Neural progenitor cell (in vitro differentiated cells): Measurements from ENCODE around the gene SLC25A1. TPM values are rescaled to one million over a fixed set of nuclear protein-coding genes. Genes with fewer than 3 reads are reported as not detected.

Experiments used
- DNase-seq: peaks from one replicate; pipeline ENCODE4 v3.0.0-alpha.2; 2016; ENCODE audit warnings: low spot score
- H2AFZ ChIP-seq: fragments of 200-600 bp; sonication (generic); replicated peaks from 2 replicates; pipeline ENCODE4 v1.6.1; 2016; ENCODE audit warnings: antibody characterized with exemption
- H3F3A ChIP-seq: fragments of 200-600 bp; sonication (generic); 2 replicates; pipeline ENCODE4 v1.6.1; 2016; ENCODE audit warnings: antibody characterized with exemption, low read depth
- H3K27ac ChIP-seq: fragments of 200-600 bp; sonication (generic); 2 replicates; pipeline ENCODE4 v1.5.1; 2016; ENCODE audit warnings: mild to moderate bottlenecking
- H3K27me3 ChIP-seq: fragments of 200-600 bp; sonication (generic); 2 replicates; pipeline ENCODE4 v1.6.1; 2016; ENCODE audit warnings: mild to moderate bottlenecking, moderate library complexity
- H3K36me3 ChIP-seq: fragments of 200-600 bp; sonication (generic); 2 replicates; pipeline ENCODE4 v1.5.1; 2016
- H3K4me1 ChIP-seq: fragments of 200-600 bp; sonication (generic); 2 replicates; pipeline ENCODE4 v1.6.1; 2016; ENCODE audit warnings: mixed run types
- H3K4me2 ChIP-seq: fragments of 200-600 bp; sonication (generic); 2 replicates; pipeline ENCODE4 v1.6.1; 2016
- H3K4me3 ChIP-seq: fragments of 200-600 bp; sonication (generic); 2 replicates; pipeline ENCODE4 v1.5.1; 2016
- H3K79me2 ChIP-seq: fragments of 200-600 bp; sonication (generic); 2 replicates; pipeline ENCODE4 v1.6.1; 2016; ENCODE audit warnings: low read depth
- H3K9ac ChIP-seq: fragments of 200-600 bp; sonication (generic); 2 replicates; pipeline ENCODE4 v1.6.1; 2016
- H3K9me3 ChIP-seq: fragments of 200-600 bp; sonication (generic); 2 replicates; pipeline ENCODE4 v1.5.1; 2016; ENCODE audit warnings: low read depth
- H4K20me1 ChIP-seq: fragments of 200-600 bp; sonication (generic); 2 replicates; pipeline ENCODE4 v1.6.1; 2016; ENCODE audit warnings: low read depth
- H3K27ac Mint-ChIP-seq: 3 replicates; pipeline ENCODE4 v1.8.0; 2021; ENCODE audit warnings: mixed read lengths
- H3K27me3 Mint-ChIP-seq: 2 replicates; pipeline ENCODE4 v1.8.0; 2022; ENCODE audit warnings: low read depth, mild to moderate bottlenecking, inconsistent platforms, moderate library complexity, mixed read lengths; ENCODE audit not compliant: insufficient read depth
- H3K36me3 Mint-ChIP-seq: 3 replicates; pipeline ENCODE4 v1.8.0; 2021; ENCODE audit warnings: mixed read lengths
- H3K4me1 Mint-ChIP-seq: 3 replicates; pipeline ENCODE4 v1.8.0; 2021; ENCODE audit warnings: mixed read lengths
- H3K4me3 Mint-ChIP-seq: 3 replicates; pipeline ENCODE4 v1.8.0; 2021; ENCODE audit warnings: mild to moderate bottlenecking, moderate library complexity, mixed read lengths
- H3K9me3 Mint-ChIP-seq: 3 replicates; pipeline ENCODE4 v1.8.0; 2020; ENCODE audit warnings: mixed read lengths
- EZH2 ChIP-seq: fragments of 200-600 bp; sonication (generic); IDR thresholded peaks from 2 replicates; pipeline ENCODE4 v1.6.1; 2017; ENCODE audit warnings: antibody characterized with exemption, mild to moderate bottlenecking, moderate library complexity
- EZH2phosphoT487 ChIP-seq: fragments of 200-600 bp; sonication (generic); IDR thresholded peaks from 2 replicates; pipeline ENCODE4 v1.6.1; 2017; ENCODE audit warnings: antibody characterized with exemption
- total RNA-seq: library from RNA; depleted of rRNA; stranded (reverse); fragments of >200 nt; gene quantifications from 2 replicates; pipeline ENCODE4 v1.2.3, GENCODE V29; 2015; ENCODE audit warnings: low replicate concordance
- TF ChIP-seq, protein P1 (sequence below): fragments of 200-600 bp; sonication (generic); IDR thresholded peaks from 2 replicates; pipeline ENCODE4 v1.5.1; 2017; ENCODE audit warnings: antibody characterized with exemption, mild to moderate bottlenecking

The SLC25A1 gene
- total RNA-seq, 1 donor from 2014 or later, result 28.6 TPM

DNA sequence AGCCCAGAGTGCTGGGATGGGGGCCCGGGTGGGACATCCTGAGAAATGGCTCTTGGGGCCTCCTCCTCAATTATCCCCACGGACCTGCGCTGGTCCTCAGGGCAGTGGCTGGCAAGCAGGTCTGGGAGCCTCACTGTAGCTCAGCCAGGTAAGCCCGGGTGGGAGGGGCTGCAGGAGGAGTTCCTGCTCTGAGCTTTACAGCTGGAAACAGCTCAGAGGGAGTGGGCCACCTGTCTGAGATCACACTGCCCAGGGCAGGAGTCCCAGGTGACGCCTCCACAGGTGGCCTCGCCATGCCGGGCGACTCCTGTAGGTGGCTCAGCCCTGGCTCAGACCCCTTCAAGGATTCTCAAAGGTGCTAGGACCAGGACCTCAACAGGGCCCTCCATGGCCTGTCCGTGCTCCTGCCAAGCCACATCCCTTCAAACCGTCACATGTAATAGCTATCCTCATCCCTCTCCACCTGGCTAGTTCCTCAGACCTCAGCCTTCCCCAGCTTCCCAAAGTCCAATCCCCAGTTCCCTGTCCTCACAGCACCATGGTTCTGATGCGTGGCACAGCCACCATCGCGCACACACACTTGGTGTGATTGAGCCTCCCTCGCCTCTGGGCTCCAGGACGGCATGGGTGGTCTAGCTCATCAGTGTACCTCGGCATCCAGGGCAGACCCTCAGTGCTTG lies 51.1 kb downstream of the SLC25A1 start:
- Histone ChIP-seq H3K9ac (no peak overlapping the region), H3K4me3 (no peak overlapping the region), H3K27ac (no peak overlapping the region), H3K79me2 (no peaks in the 10 kb centered on the region), H3K9me3 (no peaks in the 10 kb centered on the region), H3F3A (peaks cover 7% of the 10 kb centered on the region), H2AFZ (no peak overlapping the region), H3K27me3 (no peaks in the 10 kb centered on the region), H4K20me1 (no peaks in the 10 kb centered on the region), H3K4me2 (no peak overlapping the region), H3K36me3 (no peaks in the 10 kb centered on the region), H3K4me1 (no peaks in the 10 kb centered on the region)
- peaks cover 8% of the 10 kb centered on the region for H3K27me3 Mint-ChIP-seq
- no peak overlapping the region for H3K4me3 Mint-ChIP-seq
- no peak for DNase-seq
- TF ChIP-seq EZH2 (no peak), EZH2phosphoT487 (no peak)
- TF ChIP-seq, protein P1, sequence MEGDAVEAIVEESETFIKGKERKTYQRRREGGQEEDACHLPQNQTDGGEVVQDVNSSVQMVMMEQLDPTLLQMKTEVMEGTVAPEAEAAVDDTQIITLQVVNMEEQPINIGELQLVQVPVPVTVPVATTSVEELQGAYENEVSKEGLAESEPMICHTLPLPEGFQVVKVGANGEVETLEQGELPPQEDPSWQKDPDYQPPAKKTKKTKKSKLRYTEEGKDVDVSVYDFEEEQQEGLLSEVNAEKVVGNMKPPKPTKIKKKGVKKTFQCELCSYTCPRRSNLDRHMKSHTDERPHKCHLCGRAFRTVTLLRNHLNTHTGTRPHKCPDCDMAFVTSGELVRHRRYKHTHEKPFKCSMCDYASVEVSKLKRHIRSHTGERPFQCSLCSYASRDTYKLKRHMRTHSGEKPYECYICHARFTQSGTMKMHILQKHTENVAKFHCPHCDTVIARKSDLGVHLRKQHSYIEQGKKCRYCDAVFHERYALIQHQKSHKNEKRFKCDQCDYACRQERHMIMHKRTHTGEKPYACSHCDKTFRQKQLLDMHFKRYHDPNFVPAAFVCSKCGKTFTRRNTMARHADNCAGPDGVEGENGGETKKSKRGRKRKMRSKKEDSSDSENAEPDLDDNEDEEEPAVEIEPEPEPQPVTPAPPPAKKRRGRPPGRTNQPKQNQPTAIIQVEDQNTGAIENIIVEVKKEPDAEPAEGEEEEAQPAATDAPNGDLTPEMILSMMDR, result no peak
- no peak overlapping the region for H3K27ac Mint-ChIP-seq
- H3K4me1 Mint-ChIP-seq, result peaks cover 7% of the 10 kb centered on the region
- H3K36me3 Mint-ChIP-seq, result peaks cover 7% of the 10 kb centered on the region
- no peaks in the 10 kb centered on the region for H3K9me3 Mint-ChIP-seq

DNA sequence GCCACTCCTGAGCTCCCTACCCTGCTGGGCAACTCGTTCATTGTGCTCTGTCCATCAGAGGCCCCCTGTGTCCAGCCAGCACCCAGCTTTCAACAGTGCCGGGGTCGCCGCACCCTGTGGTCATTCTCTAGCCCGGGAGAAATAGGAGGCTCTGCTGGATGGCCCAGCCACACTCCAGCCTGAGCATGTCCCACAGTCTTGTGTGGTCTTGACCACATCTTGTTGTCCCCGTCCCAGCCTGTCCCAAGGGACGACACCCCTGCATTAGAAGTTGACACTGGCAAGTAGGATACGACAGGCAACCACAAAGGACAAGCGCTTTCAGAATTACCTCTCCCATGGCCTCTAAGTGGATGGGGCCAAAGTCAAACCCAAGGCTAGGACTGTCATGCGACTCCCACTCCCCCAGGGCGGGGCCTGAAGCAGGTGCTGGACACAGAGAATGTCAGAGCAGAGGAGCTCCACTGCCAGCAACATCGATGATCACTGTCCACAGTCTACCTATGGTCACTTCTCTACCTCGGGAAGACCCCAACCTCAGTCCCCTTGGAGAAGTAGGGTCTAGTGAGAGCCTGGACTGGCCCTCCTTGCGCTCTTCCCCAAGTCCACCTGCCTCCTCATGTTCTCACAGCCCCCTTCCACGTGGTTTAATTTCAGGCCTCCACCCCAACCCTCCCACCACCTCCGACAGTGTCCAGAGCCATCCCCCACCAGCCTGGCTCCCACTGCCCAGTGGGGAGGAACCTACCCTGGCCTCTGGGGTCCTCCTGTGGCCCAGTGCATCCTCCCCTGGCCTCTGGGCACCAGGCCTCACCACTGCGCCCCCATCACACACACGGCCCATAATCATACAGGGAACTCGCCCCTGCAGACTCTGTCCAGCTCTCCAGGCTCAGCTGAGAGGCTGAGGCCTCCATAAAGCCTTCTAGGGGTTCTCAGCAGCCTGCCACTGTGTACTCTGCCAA lies 51.9 kb downstream of the SLC25A1 start:
- DNase-seq, result no peak
- H3K36me3 Mint-ChIP-seq, result peaks cover 5% of the 10 kb centered on the region
- H3K27me3 ChIP-seq, result no peaks in the 10 kb centered on the region
- H3K27ac Mint-ChIP-seq, result no peak overlapping the region
- no peaks in the 10 kb centered on the region for H3K9me3 ChIP-seq
- H3K4me1 ChIP-seq, result no peaks in the 10 kb centered on the region
- no peak overlapping the region for H3K4me3 ChIP-seq
- peaks cover 2% of the 10 kb centered on the region for H4K20me1 ChIP-seq
- H3K27ac ChIP-seq, result no peak overlapping the region
- H3K4me3 Mint-ChIP-seq, result no peak overlapping the region
- no peak overlapping the region for H2AFZ ChIP-seq
- H3F3A ChIP-seq, result peaks cover 13% of the 10 kb centered on the region
- H3K4me1 Mint-ChIP-seq, result peaks cover 7% of the 10 kb centered on the region
- TF ChIP-seq EZH2phosphoT487 (no peak), EZH2 (no peak)
- TF ChIP-seq, protein P1, result no peak
- H3K36me3 ChIP-seq, result no peaks in the 10 kb centered on the region
- peaks cover 8% of the 10 kb centered on the region for H3K27me3 Mint-ChIP-seq
- H3K4me2 ChIP-seq, result no peak overlapping the region
- no peak overlapping the region for H3K9ac ChIP-seq
- H3K9me3 Mint-ChIP-seq, result no peaks in the 10 kb centered on the region
- H3K79me2 ChIP-seq, result peaks cover 5% of the 10 kb centered on the region

Other genes starting within 250 kb of the SLC25A1 start
- 9.3 and 18.8 TPM in 2 replicates for gene PRODH, start 242.4 kb downstream of the SLC25A1 start, total RNA-seq
- 20.6 and 50.9 TPM in 2 replicates for gene DGCR2, start 56.3 kb downstream of the SLC25A1 start, total RNA-seq
- not detected in 2 replicates for gene TSSK2, start 47.4 kb downstream of the SLC25A1 start, total RNA-seq
- gene ESS2, start 34.1 kb downstream of the SLC25A1 start, total RNA-seq, result 7.2 and 12.5 TPM in 2 replicates
- not detected in 2 replicates for gene GSC2, start 28.4 kb downstream of the SLC25A1 start, total RNA-seq
- gene CLTCL1, start 113.0 kb upstream of the SLC25A1 start, total RNA-seq, result 7.9 and 13.7 TPM in 2 replicates